Measurements from ENCODE around the gene NFKBIZ. TPM values are rescaled to one million over a fixed set of nuclear protein-coding genes. Genes with fewer than 3 reads are reported as not detected.

The NFKBIZ gene
- total and polyA plus RNA-seq, 2 donors (not counting 3 experiments of a cell fraction or from before 2014, with no cell fraction given) = 17.5 to 28.9 TPM

GRCh38 chr3:101816215-101817149 is 32.8 kb upstream of the NFKBIZ start:
- dilution Hi-C loops (cut with MboI; ENCODE audit: extremely low pct_ligation_motif_present, low sequenced_read_pairs) = no loop called here
- no peaks in the 10 kb centered on the region for H3K9me3 ChIP-seq (replicated peaks; ENCODE audit: control insufficient read depth, insufficient read depth, low read length)
- H3K4me3 ChIP-seq (replicated peaks in 1 of 3; ENCODE audit: insufficient read depth in 1 of 3, low read depth in 1 of 3, low read length in 3 of 3) = no peak overlapping the region
- peak; percentile 30 for DNase-seq (ENCODE audit: low read depth, low spot score)
- no peak overlapping the region for H2AFZ ChIP-seq (ENCODE audit: low read depth, low read length)
- no peak overlapping the region for H3K9ac ChIP-seq (replicated peaks; ENCODE audit: extremely low read depth, insufficient read depth, low read length)
- ChIA-PET CTCF (interaction anchor here (1.1 to 12.9 kb wide), 4 partner anchors 9 to 413 kb away, joined by 5 to 358 read pairs (median 6); no protein-coding TSS in a partner anchor), POLR2A (interaction anchor here (1.2 kb wide), 1 partner anchor 33 kb away, joined by 4 read pairs; the partner anchor contains the start of gene NFKBIZ)
- peaks cover 0 to 5% of the 10 kb centered on the region in 2 experiments for H3K36me3 ChIP-seq (ENCODE audit: control insufficient read depth in 2 of 2, extremely low read depth in 1 of 2, insufficient read depth in 2 of 2, low read length in 2 of 2)
- no peaks in the 10 kb centered on the region for H3K4me1 ChIP-seq (ENCODE audit: control insufficient read depth, extremely low read depth, insufficient read depth, low read length)
- no peak overlapping the region for H3K27ac ChIP-seq (ENCODE audit: insufficient read depth, low read depth, low read length)
- BruUV-seq (replicated peaks) = no TSS peak
- no peaks in the 10 kb centered on the region for H3K79me2 ChIP-seq (ENCODE audit: control insufficient read depth, insufficient read depth, low read length)
- no peak overlapping the region for H3K4me2 ChIP-seq (ENCODE audit: insufficient read depth, low read length)
- H3K27me3 ChIP-seq (ENCODE audit: control insufficient read depth in 2 of 2, insufficient read depth in 2 of 2, low read length in 2 of 2) = no peaks in the 10 kb centered on the region
- intact Hi-C loops (cut with micrococcal nuclease) = no loop called here
- no peak for TF ChIP-seq FOS (IDR thresholded peaks at IDR 0.05; ENCODE audit: borderline replicate concordance, insufficient read depth, low read length)
- TF ChIP-seq GATA2 (IDR thresholded peaks at IDR 0.05; ENCODE audit: insufficient read depth, insufficient read length, low read depth, low read length) = no peak
- TF ChIP-seq JUN (IDR thresholded peaks at IDR 0.05; ENCODE audit: borderline replicate concordance, insufficient read depth, insufficient read length, low read depth) = no peak
- H4K20me1 ChIP-seq (replicated peaks; ENCODE audit: control insufficient read depth, extremely low read depth, insufficient read depth, low read length) = no peaks in the 10 kb centered on the region
- H3K9me1 ChIP-seq (replicated peaks; ENCODE audit: control insufficient read depth, extremely low read depth, insufficient read depth, low read length) = no peaks in the 10 kb centered on the region
- no peak for FAIRE-seq

- POLR2A ChIA-PET = interaction anchor here (1.2 kb wide), 1 partner anchor 31 kb away, joined by 4 read pairs; the partner anchor contains the start of gene NFKBIZ
- Histone ChIP-seq H4K20me1 (replicated peaks; ENCODE audit: control insufficient read depth, extremely low read depth, insufficient read depth, low read length) (no peaks in the 10 kb centered on the region), H3K4me3 (replicated peaks in 1 of 3; ENCODE audit: insufficient read depth in 1 of 3, low read depth in 1 of 3, low read length in 3 of 3) (no peak overlapping the region), H3K9me3 (replicated peaks; ENCODE audit: control insufficient read depth, insufficient read depth, low read length) (no peaks in the 10 kb centered on the region), H3K4me2 (ENCODE audit: insufficient read depth, low read length) (no peak overlapping the region), H3K4me1 (ENCODE audit: control insufficient read depth, extremely low read depth, insufficient read depth, low read length) (no peaks in the 10 kb centered on the region), H3K9ac (replicated peaks; ENCODE audit: extremely low read depth, insufficient read depth, low read length) (no peak overlapping the region), H3K36me3 (ENCODE audit: control insufficient read depth in 2 of 2, extremely low read depth in 1 of 2, insufficient read depth in 2 of 2, low read length in 2 of 2) (peaks cover 0 to 6% of the 10 kb centered on the region in 2 experiments), H3K27ac (ENCODE audit: insufficient read depth, low read depth, low read length) (no peak overlapping the region), H3K9me1 (replicated peaks; ENCODE audit: control insufficient read depth, extremely low read depth, insufficient read depth, low read length) (no peaks in the 10 kb centered on the region), H3K79me2 (ENCODE audit: control insufficient read depth, insufficient read depth, low read length) (no peaks in the 10 kb centered on the region), H2AFZ (ENCODE audit: low read depth, low read length) (no peak overlapping the region), H3K27me3 (ENCODE audit: control insufficient read depth in 2 of 2, insufficient read depth in 2 of 2, low read length in 2 of 2) (no peaks in the 10 kb centered on the region)
- TF ChIP-seq POLR2AphosphoS5 (IDR thresholded peaks at IDR 0.05; ENCODE audit: insufficient read depth, low read depth, low read length) (no peak), MYC (IDR thresholded peaks at IDR 0.05; ENCODE audit: low read depth, low read length) (no peak), FOS (IDR thresholded peaks at IDR 0.05; ENCODE audit: borderline replicate concordance, insufficient read depth, low read length) (no peak), EZH2 (IDR thresholded peaks at IDR 0.05; ENCODE audit: borderline replicate concordance, low read depth, low read length, severe bottlenecking) (no peak), JUN (IDR thresholded peaks at IDR 0.05; ENCODE audit: borderline replicate concordance, insufficient read depth, insufficient read length, low read depth) (no peak), MAX (IDR thresholded peaks at IDR 0.05; ENCODE audit: insufficient read depth, insufficient read length) (no peak), POLR2A (IDR thresholded peaks at IDR 0.05; ENCODE audit: low read depth, low read length) (no peak), CTCF (IDR thresholded peaks at IDR 0.05; ENCODE audit: extremely low read depth in 1 of 2, insufficient read depth in 1 of 2, low read depth in 1 of 2, low read length in 2 of 2) (no peak), GATA2 (IDR thresholded peaks at IDR 0.05; ENCODE audit: insufficient read depth, insufficient read length, low read depth, low read length) (no peak)
- dilution Hi-C loops (cut with MboI; ENCODE audit: extremely low pct_ligation_motif_present, low sequenced_read_pairs) = no loop called here
- no peak for DNase-seq (ENCODE audit: low read depth, low spot score)
- intact Hi-C loops (cut with micrococcal nuclease) = no loop called here
- no peak for FAIRE-seq
- no TSS peak for BruUV-seq (replicated peaks)
- CTCF ChIA-PET = interaction anchor here (0.9 to 12.9 kb wide), 6 partner anchors 9 to 411 kb away, joined by 3 to 358 read pairs (median 5); no protein-coding TSS in a partner anchor
These were observed 31.3 kb upstream of the NFKBIZ start for GRCh38 chr3:101817992-101818391.
